ENCODE results near the gene IGSF21. TPM values are rescaled to one million over a fixed set of nuclear protein-coding genes. Genes with fewer than 3 reads are reported as not detected.

Gene IGSF21
- total RNA-seq, 1 donor from 2014 or later = not detected

DNA sequence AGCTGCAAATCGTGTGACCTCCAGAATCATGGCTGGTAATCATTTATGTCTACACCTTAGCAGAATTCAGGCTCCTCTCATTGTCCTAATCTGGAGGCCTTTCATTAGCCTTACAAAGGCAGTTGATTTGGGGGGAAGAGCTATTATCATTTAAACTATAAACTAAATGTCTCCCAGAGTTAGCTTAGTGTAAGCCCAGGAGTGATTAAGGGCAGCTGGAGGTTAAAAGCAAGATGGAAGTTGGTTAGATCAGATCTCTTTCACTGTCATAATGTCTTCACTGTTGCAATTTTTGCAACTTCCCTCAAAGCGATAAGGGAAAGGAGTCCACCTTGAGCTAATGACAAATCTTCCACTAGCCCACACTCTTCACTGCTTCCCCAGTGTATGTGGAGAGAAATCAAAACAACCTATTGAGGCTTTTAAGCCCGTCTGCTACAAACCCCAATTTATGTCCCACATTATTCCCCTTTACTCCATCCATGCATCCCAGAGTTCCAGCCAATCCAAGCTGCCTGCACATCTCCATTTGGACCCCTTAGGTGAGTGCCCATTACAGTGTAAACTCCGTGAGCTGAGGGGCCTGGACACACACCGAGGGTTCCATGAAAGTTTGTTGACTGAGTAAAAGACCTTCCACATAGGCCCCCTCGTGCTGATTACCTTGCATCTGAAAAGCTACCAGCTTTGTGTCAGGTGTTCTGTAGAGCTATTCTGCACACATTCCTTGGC is 311.7 kb downstream of the IGSF21 start:
- H3K36me3 ChIP-seq (ENCODE audit: control insufficient read depth, insufficient read depth, low read length) = no peaks in the 10 kb centered on the region
- no peak for FAIRE-seq

DNA sequence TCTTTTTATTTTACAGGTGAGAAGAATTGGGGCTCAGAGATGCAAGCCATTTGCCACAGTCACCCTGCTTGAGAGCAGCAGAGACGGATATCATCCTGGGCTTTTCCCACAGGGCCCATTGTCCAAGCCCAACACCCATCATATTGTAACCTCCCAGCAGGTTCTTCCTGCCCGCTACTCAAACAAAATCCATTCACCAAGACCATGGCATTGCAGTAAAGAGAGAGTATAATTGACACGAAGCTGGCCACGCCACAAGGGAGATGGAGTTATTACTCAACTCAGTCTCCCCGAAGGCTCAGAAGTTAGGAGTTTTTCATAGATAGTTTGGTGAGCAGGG is 312.2 kb downstream of the IGSF21 start:
- H3K4me3 ChIP-seq (ENCODE audit: low read depth, low read length) = no peak overlapping the region
- no peaks in the 10 kb centered on the region for H3K36me3 ChIP-seq (ENCODE audit: control insufficient read depth, insufficient read depth, low read length)
- TF ChIP-seq, protein P1, sequence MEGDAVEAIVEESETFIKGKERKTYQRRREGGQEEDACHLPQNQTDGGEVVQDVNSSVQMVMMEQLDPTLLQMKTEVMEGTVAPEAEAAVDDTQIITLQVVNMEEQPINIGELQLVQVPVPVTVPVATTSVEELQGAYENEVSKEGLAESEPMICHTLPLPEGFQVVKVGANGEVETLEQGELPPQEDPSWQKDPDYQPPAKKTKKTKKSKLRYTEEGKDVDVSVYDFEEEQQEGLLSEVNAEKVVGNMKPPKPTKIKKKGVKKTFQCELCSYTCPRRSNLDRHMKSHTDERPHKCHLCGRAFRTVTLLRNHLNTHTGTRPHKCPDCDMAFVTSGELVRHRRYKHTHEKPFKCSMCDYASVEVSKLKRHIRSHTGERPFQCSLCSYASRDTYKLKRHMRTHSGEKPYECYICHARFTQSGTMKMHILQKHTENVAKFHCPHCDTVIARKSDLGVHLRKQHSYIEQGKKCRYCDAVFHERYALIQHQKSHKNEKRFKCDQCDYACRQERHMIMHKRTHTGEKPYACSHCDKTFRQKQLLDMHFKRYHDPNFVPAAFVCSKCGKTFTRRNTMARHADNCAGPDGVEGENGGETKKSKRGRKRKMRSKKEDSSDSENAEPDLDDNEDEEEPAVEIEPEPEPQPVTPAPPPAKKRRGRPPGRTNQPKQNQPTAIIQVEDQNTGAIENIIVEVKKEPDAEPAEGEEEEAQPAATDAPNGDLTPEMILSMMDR (IDR thresholded peaks at IDR 0.05; ENCODE audit: insufficient read depth, low read length, severe bottlenecking) = no peak
- H3K27me3 ChIP-seq (ENCODE audit: control insufficient read depth, insufficient read depth, low read length) = no peaks in the 10 kb centered on the region
- FAIRE-seq (no peak), DNase-seq (ENCODE audit: low read depth) (no peak)

More for the DNA sequence above, 311.7 kb downstream of the IGSF21 start:
- Histone ChIP-seq H3K4me3 (ENCODE audit: low read depth, low read length) (no peak overlapping the region), H3K27me3 (ENCODE audit: control insufficient read depth, insufficient read depth, low read length) (no peaks in the 10 kb centered on the region)
- no peak for DNase-seq (ENCODE audit: low read depth)
- TF ChIP-seq, protein P1 (IDR thresholded peaks at IDR 0.05; ENCODE audit: insufficient read depth, low read length, severe bottlenecking) = no peak

DNA sequence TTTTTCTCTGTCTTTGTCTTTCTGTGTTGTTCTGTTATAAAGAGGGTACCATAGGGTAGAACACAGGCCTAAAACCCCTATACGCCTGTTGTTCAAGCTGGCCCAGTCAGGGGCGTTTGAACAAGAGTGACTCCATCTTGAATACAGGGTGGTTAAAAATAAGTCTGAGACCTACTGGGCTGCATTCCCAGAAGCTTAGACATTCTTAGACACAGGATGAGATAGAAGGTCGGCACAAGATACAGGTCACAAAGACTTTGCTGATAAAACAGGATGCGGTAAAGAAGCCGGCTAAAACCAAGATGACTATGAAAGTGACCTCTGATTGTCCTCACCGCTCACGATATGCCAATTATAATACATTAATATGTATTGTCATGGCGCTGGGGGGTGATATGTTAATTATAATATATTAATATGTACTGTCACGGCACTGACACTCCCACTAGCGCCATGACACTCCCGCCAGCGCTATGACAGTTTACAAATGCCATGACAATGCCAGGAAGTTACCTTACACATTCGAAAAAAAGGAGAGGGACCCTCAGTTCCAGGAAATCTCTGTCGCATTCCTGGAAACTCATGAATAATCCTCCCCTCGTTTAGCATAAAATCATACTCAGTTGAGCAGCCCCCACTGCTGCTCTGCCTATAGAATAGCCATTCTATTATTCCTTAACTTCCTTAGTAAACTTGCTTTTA is 314.6 kb downstream of the IGSF21 start:
- TF ChIP-seq, protein P1 (IDR thresholded peaks at IDR 0.05; ENCODE audit: insufficient read depth, low read length, severe bottlenecking) = no peak
- FAIRE-seq = no peak
- no peak for DNase-seq (ENCODE audit: low read depth)
- H3K27me3 ChIP-seq (ENCODE audit: control insufficient read depth, insufficient read depth, low read length) = no peaks in the 10 kb centered on the region
- H3K36me3 ChIP-seq (ENCODE audit: control insufficient read depth, insufficient read depth, low read length) = no peaks in the 10 kb centered on the region
- H3K4me3 ChIP-seq (ENCODE audit: low read depth, low read length) = no peak overlapping the region

DNA sequence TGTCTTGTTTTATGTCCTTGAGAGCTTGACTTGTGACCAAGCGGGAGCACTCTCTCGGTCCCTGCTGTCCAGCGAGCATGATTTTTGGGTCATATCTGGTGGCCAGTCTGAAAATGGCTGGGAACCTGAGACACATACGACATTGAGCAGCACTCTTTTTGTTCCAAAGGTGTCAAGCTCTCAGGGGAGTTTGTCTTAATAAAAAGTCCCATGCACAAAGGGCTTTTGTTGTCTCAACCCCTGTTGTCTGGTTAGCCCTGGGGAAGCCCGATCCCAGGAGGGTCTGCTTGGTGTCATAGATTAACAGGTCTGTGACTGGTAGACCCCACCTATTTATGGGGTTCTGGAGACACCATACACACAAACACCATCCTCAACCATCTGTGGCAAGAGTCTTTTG is 315.4 kb downstream of the IGSF21 start:
- H3K27me3 ChIP-seq (ENCODE audit: control insufficient read depth, insufficient read depth, low read length) = no peaks in the 10 kb centered on the region
- FAIRE-seq (no peak), DNase-seq (ENCODE audit: low read depth) (no peak)
- no peaks in the 10 kb centered on the region for H3K36me3 ChIP-seq (ENCODE audit: control insufficient read depth, insufficient read depth, low read length)
- TF ChIP-seq, protein P1 (IDR thresholded peaks at IDR 0.05; ENCODE audit: insufficient read depth, low read length, severe bottlenecking) = no peak
- H3K4me3 ChIP-seq (ENCODE audit: low read depth, low read length) = no peak overlapping the region

DNA sequence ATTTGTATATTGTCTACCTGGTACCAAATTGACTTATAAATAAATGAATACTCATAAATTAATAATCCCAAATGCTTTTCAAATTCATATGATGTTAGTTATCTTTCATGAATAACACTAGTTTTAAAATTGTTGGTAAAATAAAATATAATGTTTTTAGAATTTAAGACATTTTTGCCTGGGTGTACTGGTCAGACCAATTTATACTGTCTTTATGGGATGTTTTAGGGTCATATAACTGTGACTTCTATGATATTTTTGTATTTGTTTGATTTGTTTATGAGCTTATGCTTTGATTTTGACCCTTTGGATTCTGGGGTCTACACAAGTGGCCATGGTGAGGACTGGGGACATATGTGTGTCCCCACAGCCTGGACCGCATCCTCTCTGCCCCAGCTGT is 319.0 kb downstream of the IGSF21 start:
- Histone ChIP-seq H3K4me3 (ENCODE audit: low read depth, low read length) (no peak overlapping the region), H3K36me3 (ENCODE audit: control insufficient read depth, insufficient read depth, low read length) (no peaks in the 10 kb centered on the region), H3K27me3 (ENCODE audit: control insufficient read depth, insufficient read depth, low read length) (no peaks in the 10 kb centered on the region)
- DNase-seq (ENCODE audit: low read depth) (no peak), FAIRE-seq (no peak)
- TF ChIP-seq, protein P1 (IDR thresholded peaks at IDR 0.05; ENCODE audit: insufficient read depth, low read length, severe bottlenecking) = no peak
